HG02981 (cell line): ENCODE results near the gene ZNF382.

Experiments
- ATAC-seq: cut with Tn5 transposase; IDR thresholded peaks from one replicate; pipeline ENCODE4 v1.9.1; 2021; ENCODE audit warnings: mild to moderate bottlenecking, moderate library complexity; ENCODE audit not compliant: unreplicated experiment

The ZNF382 gene

DNA sequence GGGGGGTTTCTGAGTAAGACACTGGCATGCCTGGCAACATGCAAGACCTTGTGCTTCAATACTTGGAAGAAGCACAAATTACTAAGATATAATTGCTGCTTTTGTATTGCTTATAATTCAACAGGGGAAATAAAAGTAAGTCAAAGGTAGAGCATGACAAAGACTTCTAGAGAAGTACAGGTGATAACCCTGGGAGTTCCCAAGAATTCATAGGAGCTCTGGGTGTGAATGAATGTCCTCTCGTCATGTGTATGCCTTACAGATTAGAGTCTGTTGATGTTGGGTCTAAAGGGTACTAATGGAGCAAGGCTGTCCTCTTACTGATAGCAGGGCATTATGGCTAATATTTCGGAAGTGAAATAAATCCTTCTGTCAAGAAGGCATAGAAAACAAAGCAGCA, 69.1 kb downstream of the ZNF382 start:
- no peak for ATAC-seq

DNA sequence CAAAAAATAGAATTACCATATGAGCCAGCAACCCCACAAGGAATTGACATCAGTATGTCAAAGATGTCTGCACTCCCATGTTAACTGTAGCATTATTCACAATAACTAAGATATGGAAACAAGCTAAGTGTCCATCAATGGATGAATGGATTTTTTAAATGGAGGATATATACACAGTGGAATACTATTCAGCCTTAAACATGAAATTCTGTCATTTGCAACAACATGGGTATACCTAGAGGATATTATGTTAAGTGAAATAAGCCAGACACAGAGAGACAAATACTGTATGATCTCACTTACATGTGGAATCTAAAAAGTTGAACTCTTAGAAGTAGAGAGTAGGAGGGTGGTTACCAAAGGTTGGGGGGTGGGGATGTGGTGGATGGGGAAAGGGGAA, 74.3 kb downstream of the ZNF382 start:
- no peak for ATAC-seq
